ENCODE results near the gene PPA2.
"Not testable (repeated sequence)": the region's sequence is repeated elsewhere in the genome, so short reads cannot be mapped to it uniquely, and the experiment has no call there.

Gene PPA2

DNA sequence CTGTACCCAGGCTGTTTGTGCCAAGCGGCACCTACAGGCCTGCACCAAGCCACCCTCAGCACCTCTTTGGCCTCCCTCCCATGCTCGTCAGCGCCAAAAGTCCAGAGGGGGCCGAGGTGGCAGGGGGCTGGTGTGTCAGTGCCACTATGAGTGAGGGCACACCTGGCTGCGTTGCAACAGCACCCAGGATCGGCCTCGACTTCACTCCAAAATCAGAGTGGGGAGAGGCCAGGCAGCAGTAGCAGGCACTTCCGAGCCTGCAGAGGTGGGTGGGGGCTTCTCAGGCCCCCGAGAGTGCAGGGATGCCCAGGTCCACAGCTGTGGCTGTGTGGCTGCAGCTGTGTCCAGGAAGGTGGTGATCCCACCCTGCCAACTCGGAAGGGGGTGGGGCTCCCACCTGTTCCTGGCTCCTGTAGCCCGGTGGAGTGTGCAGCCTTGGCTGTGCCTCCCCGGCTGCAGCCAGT, 58.5 kb downstream of the PPA2 start:
- Histone ChIP-seq H3K79me2 (ENCODE audit: control insufficient read depth, low read length) (no peaks in the 10 kb centered on the region), H3K4me1 (ENCODE audit: control insufficient read depth, low read length) (no peaks in the 10 kb centered on the region), H3K27ac (ENCODE audit: low read depth, low read length) (no peak overlapping the region), H3K4me2 (ENCODE audit: low read length) (no peak overlapping the region), H3K36me3 (ENCODE audit: control insufficient read depth, low read length) (no peaks in the 10 kb centered on the region), H3K27me3 (ENCODE audit: control insufficient read depth, low read length) (no peaks in the 10 kb centered on the region), H4K20me1 (ENCODE audit: control insufficient read depth, insufficient read depth, low read depth, low read length) (no peaks in the 10 kb centered on the region), H3K9me3 (ENCODE audit: control insufficient read depth, insufficient read depth, low read length) (no peaks in the 10 kb centered on the region), H3F3A (ENCODE audit: control insufficient read depth, insufficient read depth) (no peaks in the 10 kb centered on the region), H3K9me2 (replicated peaks; ENCODE audit: control insufficient read depth, low read length) (no peaks in the 10 kb centered on the region), H3K4me3 (ENCODE audit: low read length) (no peak overlapping the region)
- TF ChIP-seq, protein P1, sequence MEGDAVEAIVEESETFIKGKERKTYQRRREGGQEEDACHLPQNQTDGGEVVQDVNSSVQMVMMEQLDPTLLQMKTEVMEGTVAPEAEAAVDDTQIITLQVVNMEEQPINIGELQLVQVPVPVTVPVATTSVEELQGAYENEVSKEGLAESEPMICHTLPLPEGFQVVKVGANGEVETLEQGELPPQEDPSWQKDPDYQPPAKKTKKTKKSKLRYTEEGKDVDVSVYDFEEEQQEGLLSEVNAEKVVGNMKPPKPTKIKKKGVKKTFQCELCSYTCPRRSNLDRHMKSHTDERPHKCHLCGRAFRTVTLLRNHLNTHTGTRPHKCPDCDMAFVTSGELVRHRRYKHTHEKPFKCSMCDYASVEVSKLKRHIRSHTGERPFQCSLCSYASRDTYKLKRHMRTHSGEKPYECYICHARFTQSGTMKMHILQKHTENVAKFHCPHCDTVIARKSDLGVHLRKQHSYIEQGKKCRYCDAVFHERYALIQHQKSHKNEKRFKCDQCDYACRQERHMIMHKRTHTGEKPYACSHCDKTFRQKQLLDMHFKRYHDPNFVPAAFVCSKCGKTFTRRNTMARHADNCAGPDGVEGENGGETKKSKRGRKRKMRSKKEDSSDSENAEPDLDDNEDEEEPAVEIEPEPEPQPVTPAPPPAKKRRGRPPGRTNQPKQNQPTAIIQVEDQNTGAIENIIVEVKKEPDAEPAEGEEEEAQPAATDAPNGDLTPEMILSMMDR (IDR thresholded peaks at IDR 0.05; ENCODE audit: low read depth, low read length, poor library complexity, severe bottlenecking), result no peak
- no peak for TF ChIP-seq EZH2phosphoT487 (IDR thresholded peaks at IDR 0.05; ENCODE audit: borderline replicate concordance, low read length)

DNA sequence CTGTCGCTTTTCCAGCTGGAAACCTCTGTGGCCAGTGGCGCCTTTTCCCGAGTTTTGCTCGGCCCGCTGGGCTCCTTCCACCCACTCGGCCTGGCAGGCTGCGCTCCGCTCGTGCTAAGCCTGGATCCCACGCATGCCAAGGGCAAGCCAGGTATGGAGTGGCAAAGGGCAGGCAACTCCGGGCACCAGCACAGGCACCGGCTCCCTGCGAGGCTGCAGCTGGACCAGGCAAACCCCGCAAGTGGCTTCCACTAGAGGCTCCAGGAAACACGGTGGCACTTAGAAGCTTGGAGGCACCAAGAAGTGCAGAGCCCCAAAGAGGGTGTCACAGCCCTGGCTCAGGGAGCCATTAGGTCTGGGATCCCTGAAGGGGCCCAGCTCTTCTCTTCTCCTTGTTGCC, 59.5 kb downstream of the PPA2 start:
- Histone ChIP-seq H4K20me1 (ENCODE audit: control insufficient read depth, insufficient read depth, low read depth, low read length) (no peaks in the 10 kb centered on the region), H3K9me3 (ENCODE audit: control insufficient read depth, insufficient read depth, low read length) (no peaks in the 10 kb centered on the region), H3K9me2 (replicated peaks; ENCODE audit: control insufficient read depth, low read length) (no peaks in the 10 kb centered on the region), H3K4me1 (ENCODE audit: control insufficient read depth, low read length) (no peaks in the 10 kb centered on the region), H3F3A (ENCODE audit: control insufficient read depth, insufficient read depth) (no peaks in the 10 kb centered on the region), H3K4me3 (ENCODE audit: low read length) (no peak overlapping the region), H3K36me3 (ENCODE audit: control insufficient read depth, low read length) (no peaks in the 10 kb centered on the region), H3K79me2 (ENCODE audit: control insufficient read depth, low read length) (no peaks in the 10 kb centered on the region), H3K27me3 (ENCODE audit: control insufficient read depth, low read length) (no peaks in the 10 kb centered on the region), H3K4me2 (ENCODE audit: low read length) (no peak overlapping the region), H3K27ac (ENCODE audit: low read depth, low read length) (no peak overlapping the region)
- TF ChIP-seq, protein P1 (IDR thresholded peaks at IDR 0.05; ENCODE audit: low read depth, low read length, poor library complexity, severe bottlenecking), result no peak
- TF ChIP-seq EZH2phosphoT487 (IDR thresholded peaks at IDR 0.05; ENCODE audit: borderline replicate concordance, low read length), result no peak

DNA sequence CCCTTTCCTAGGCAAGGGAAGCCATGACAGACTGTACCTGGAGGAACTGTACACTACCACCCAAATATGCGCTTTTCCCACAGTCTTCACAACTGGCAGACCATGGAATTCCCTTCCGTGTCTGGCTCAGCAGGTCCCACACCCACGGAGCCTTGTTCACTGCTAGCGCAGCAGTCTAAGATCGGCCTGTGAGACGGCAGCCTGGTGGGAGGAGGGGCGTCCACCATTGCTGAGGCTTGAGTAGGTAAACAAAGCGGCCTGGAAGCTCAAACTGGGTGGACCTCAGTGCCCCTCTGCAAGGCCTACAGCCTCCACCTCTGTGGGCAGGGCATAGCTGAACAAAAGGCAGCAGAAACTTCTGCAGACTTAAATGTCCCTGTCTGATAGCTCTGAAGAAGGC, 64.7 kb downstream of the PPA2 start:
- H3K4me3 ChIP-seq (ENCODE audit: low read length); H3K27ac ChIP-seq (ENCODE audit: low read depth, low read length); H3K9me3 ChIP-seq (ENCODE audit: control insufficient read depth, insufficient read depth, low read length); H3F3A ChIP-seq (ENCODE audit: control insufficient read depth, insufficient read depth); H3K27me3 ChIP-seq (ENCODE audit: control insufficient read depth, low read length); H3K36me3 ChIP-seq (ENCODE audit: control insufficient read depth, low read length); H3K4me2 ChIP-seq (ENCODE audit: low read length); H3K79me2 ChIP-seq (ENCODE audit: control insufficient read depth, low read length); H4K20me1 ChIP-seq (ENCODE audit: control insufficient read depth, insufficient read depth, low read depth, low read length); H3K9me2 ChIP-seq (replicated peaks; ENCODE audit: control insufficient read depth, low read length); H3K4me1 ChIP-seq (ENCODE audit: control insufficient read depth, low read length): not testable (repeated sequence)

DNA sequence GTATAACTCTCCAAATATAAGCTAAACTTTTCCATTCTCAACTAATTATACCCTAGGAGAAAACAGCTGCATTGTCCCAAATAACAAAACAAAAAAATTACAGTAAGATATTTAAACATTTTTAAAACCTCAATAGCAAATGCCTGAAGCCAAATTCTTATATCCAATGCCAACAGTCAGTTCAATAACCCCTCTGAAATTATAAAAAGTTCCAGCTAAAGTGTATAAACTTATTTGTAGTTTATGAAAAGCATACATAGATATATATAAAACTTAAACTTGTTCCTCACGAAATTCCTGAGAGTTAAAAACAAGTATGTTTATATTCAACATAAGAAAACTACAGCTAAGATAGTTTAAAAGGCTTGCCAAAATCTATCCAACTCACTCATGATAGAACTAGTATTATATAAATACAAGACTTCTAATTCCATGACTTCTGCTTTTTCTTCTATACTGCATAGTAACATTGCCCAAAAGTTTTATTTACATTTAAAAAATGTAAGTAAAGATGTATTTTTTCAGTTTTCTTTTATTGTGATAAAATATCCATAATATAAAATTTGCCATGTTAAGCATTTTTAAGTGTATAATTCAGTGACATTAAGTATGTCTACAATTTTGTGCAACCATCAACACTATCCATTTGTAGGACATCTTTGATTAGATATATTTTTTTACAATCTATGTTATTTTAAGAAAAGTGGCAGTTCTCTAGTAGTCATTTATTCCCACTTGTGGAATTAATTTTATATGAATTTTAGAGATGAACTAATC, 72.8 kb downstream of the PPA2 start:
- Histone ChIP-seq H3F3A (ENCODE audit: control insufficient read depth, insufficient read depth) (no peaks in the 10 kb centered on the region), H4K20me1 (ENCODE audit: control insufficient read depth, insufficient read depth, low read depth, low read length) (no peaks in the 10 kb centered on the region), H3K27ac (ENCODE audit: low read depth, low read length) (no peak overlapping the region), H3K79me2 (ENCODE audit: control insufficient read depth, low read length) (no peaks in the 10 kb centered on the region), H3K27me3 (ENCODE audit: control insufficient read depth, low read length) (no peaks in the 10 kb centered on the region), H3K4me2 (ENCODE audit: low read length) (no peak overlapping the region), H3K4me1 (ENCODE audit: control insufficient read depth, low read length) (peaks cover 7% of the 10 kb centered on the region), H3K9me2 (replicated peaks; ENCODE audit: control insufficient read depth, low read length) (no peaks in the 10 kb centered on the region), H3K9me3 (ENCODE audit: control insufficient read depth, insufficient read depth, low read length) (no peaks in the 10 kb centered on the region), H3K36me3 (ENCODE audit: control insufficient read depth, low read length) (0 out of 2 replicates have a peak, but pooled peaks cover 4% of the 10 kb centered on the region), H3K4me3 (ENCODE audit: low read length) (no peak overlapping the region)
- TF ChIP-seq, protein P1 (IDR thresholded peaks at IDR 0.05; ENCODE audit: low read depth, low read length, poor library complexity, severe bottlenecking), result no peak
- no peak for TF ChIP-seq EZH2phosphoT487 (IDR thresholded peaks at IDR 0.05; ENCODE audit: borderline replicate concordance, low read length)

Data from DOHH2 (cell line).